H1 (cell line): ENCODE data around the gene SLC25A42. TPM values are rescaled to one million over a fixed set of nuclear protein-coding genes. Genes with fewer than 3 reads are reported as not detected.

ENCODE experiments used
- BACH1 ChIP-seq: IDR thresholded peaks from 2 replicates; pipeline ENCODE4 v1.6.1; 2012; ENCODE audit warnings: low read length, improper control_type of control experiment
- CTBP2 ChIP-seq: IDR thresholded peaks from 2 replicates; pipeline ENCODE4 v1.7.0; 2011; ENCODE audit warnings: borderline replicate concordance, mild to moderate bottlenecking, moderate library complexity, mixed read lengths, low read length; ENCODE audit not compliant: insufficient read depth, insufficient read length
- HDAC2 ChIP-seq, 2 experiments: fragments of 300-600 bp in 1 of 2; sonication (generic) in 1 of 2; IDR thresholded peaks; 2 replicates each; pipeline ENCODE4 v1.6.1; 2011 to 2012; ENCODE audit warnings: low read depth in 2 of 2, low read length in 2 of 2, mild to moderate bottlenecking in 2 of 2, moderate library complexity in 2 of 2, borderline replicate concordance in 1 of 2, inconsistent platforms in 1 of 2
- TCF12 ChIP-seq: IDR thresholded peaks from 2 replicates; pipeline ENCODE4 v1.6.1; 2011; ENCODE audit warnings: low read depth, mild to moderate bottlenecking, low read length
- polyA plus RNA-seq, 7 experiments: library from polyadenylated mRNA; depleted of rRNA in 3 of 7; stranded (reverse) in 5 of 7; unstranded in 2 of 7; fragments of >200 nt in 5 of 7; fragments of 200-250 nt in 2 of 7; gene quantifications; 1 replicate in 5 of 7; 2 replicates in 1 of 7; 4 replicates in 1 of 7; pipeline versions ENCODE4 v1.2.1 to v1.2.3, GENCODE V29; 2011 to 2013; ENCODE audit warnings: missing spikeins in 2 of 7, mixed read lengths in 2 of 7
- total RNA-seq: library from RNA; stranded (reverse); fragmentation: NEBNext Ultra II Directional; extraction: Animal tissue kit (Norgen Biotek cat#: 25700); gene quantifications from 2 replicates; pipeline ENCODE4 v1.2.1, GENCODE V29; 2021
- TF ChIP-seq, protein P1 (sequence below): fragments of 300-600 bp; sonication (generic); IDR thresholded peaks from 2 replicates; pipeline ENCODE4 v1.7.1; 2012; ENCODE audit warnings: low read length, moderate library complexity, mild to moderate bottlenecking, inconsistent platforms; ENCODE audit not compliant: insufficient replicate concordance

SLC25A42 gene
- total and polyA plus RNA-seq, 2 of the 8 experiments (the other 6 are each of a cell fraction or from before 2014, with no cell fraction given): 5.9 to 6.2 TPM

DNA sequence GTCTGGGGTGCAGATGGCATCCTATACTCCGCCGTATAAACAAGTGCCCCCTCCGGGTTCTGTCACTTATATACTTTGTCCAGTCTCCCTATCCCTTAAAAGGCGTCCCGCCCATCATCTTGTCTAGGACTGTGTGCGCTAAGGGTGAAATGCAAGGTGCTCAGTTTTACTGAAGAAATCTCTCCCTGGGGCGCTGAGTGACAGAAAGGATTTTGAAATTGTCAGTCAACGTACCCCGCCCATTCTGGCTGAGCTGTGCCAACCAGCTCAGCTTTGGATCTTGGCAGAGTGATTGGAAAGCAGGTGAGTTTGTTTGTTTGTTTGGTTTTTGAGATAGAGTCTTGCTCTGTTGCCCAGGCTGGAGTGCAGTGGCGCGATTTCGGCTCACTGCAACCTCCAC, 78.6 kb downstream of the SLC25A42 start (continued):
- TF ChIP-seq, protein P1, sequence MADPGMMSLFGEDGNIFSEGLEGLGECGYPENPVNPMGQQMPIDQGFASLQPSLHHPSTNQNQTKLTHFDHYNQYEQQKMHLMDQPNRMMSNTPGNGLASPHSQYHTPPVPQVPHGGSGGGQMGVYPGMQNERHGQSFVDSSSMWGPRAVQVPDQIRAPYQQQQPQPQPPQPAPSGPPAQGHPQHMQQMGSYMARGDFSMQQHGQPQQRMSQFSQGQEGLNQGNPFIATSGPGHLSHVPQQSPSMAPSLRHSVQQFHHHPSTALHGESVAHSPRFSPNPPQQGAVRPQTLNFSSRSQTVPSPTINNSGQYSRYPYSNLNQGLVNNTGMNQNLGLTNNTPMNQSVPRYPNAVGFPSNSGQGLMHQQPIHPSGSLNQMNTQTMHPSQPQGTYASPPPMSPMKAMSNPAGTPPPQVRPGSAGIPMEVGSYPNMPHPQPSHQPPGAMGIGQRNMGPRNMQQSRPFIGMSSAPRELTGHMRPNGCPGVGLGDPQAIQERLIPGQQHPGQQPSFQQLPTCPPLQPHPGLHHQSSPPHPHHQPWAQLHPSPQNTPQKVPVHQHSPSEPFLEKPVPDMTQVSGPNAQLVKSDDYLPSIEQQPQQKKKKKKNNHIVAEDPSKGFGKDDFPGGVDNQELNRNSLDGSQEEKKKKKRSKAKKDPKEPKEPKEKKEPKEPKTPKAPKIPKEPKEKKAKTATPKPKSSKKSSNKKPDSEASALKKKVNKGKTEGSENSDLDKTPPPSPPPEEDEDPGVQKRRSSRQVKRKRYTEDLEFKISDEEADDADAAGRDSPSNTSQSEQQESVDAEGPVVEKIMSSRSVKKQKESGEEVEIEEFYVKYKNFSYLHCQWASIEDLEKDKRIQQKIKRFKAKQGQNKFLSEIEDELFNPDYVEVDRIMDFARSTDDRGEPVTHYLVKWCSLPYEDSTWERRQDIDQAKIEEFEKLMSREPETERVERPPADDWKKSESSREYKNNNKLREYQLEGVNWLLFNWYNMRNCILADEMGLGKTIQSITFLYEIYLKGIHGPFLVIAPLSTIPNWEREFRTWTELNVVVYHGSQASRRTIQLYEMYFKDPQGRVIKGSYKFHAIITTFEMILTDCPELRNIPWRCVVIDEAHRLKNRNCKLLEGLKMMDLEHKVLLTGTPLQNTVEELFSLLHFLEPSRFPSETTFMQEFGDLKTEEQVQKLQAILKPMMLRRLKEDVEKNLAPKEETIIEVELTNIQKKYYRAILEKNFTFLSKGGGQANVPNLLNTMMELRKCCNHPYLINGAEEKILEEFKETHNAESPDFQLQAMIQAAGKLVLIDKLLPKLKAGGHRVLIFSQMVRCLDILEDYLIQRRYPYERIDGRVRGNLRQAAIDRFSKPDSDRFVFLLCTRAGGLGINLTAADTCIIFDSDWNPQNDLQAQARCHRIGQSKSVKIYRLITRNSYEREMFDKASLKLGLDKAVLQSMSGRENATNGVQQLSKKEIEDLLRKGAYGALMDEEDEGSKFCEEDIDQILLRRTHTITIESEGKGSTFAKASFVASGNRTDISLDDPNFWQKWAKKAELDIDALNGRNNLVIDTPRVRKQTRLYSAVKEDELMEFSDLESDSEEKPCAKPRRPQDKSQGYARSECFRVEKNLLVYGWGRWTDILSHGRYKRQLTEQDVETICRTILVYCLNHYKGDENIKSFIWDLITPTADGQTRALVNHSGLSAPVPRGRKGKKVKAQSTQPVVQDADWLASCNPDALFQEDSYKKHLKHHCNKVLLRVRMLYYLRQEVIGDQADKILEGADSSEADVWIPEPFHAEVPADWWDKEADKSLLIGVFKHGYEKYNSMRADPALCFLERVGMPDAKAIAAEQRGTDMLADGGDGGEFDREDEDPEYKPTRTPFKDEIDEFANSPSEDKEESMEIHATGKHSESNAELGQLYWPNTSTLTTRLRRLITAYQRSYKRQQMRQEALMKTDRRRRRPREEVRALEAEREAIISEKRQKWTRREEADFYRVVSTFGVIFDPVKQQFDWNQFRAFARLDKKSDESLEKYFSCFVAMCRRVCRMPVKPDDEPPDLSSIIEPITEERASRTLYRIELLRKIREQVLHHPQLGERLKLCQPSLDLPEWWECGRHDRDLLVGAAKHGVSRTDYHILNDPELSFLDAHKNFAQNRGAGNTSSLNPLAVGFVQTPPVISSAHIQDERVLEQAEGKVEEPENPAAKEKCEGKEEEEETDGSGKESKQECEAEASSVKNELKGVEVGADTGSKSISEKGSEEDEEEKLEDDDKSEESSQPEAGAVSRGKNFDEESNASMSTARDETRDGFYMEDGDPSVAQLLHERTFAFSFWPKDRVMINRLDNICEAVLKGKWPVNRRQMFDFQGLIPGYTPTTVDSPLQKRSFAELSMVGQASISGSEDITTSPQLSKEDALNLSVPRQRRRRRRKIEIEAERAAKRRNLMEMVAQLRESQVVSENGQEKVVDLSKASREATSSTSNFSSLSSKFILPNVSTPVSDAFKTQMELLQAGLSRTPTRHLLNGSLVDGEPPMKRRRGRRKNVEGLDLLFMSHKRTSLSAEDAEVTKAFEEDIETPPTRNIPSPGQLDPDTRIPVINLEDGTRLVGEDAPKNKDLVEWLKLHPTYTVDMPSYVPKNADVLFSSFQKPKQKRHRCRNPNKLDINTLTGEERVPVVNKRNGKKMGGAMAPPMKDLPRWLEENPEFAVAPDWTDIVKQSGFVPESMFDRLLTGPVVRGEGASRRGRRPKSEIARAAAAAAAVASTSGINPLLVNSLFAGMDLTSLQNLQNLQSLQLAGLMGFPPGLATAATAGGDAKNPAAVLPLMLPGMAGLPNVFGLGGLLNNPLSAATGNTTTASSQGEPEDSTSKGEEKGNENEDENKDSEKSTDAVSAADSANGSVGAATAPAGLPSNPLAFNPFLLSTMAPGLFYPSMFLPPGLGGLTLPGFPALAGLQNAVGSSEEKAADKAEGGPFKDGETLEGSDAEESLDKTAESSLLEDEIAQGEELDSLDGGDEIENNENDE: no peak
- TF ChIP-seq HDAC2 (IDR thresholded peaks at IDR 0.05; ENCODE audit: borderline replicate concordance in 1 of 2, low read depth in 2 of 2, low read length in 2 of 2) (no peak), CTBP2 (no peak), BACH1 (no peak), TCF12 (no peak)
